GM19099 (cell line): Measurements from ENCODE around the gene SLC34A1.

Experiments
- POLR2A ChIP-seq: IDR thresholded peaks from 3 replicates; pipeline ENCODE4 v1.6.1; 2011; ENCODE audit warnings: low read depth; ENCODE audit not compliant: insufficient read length; ENCODE audit errors: extremely low read depth

SLC34A1 gene

GRCh38 chr5:177371120-177372033 is 12.9 kb upstream of the SLC34A1 start:
- TF ChIP-seq POLR2A, result no peak

GRCh38 chr5:177372034-177372896 is 12.0 kb upstream of the SLC34A1 start:
- TF ChIP-seq POLR2A, result no peak

GRCh38 chr5:177372910-177373309 is 11.3 kb upstream of the SLC34A1 start:
- TF ChIP-seq POLR2A, result no peak

GRCh38 chr5:177373806-177374205 is 10.4 kb upstream of the SLC34A1 start:
- TF ChIP-seq POLR2A, result no peak

- no peak for TF ChIP-seq POLR2A
Observed at GRCh38 chr5:177374211-177374610, 10.0 kb upstream of the SLC34A1 start.

- TF ChIP-seq POLR2A, result no peak
Observed at GRCh38 chr5:177376107-177376506, 8.1 kb upstream of the SLC34A1 start.

- TF ChIP-seq POLR2A, result no peak
Observed at GRCh38 chr5:177377851-177378776, 6.1 kb upstream of the SLC34A1 start.

- peak; percentile 25 for TF ChIP-seq POLR2A
Observed at GRCh38 chr5:177378884-177379883, 5.0 kb upstream of the SLC34A1 start.

- TF ChIP-seq POLR2A, result no peak
Observed at GRCh38 chr5:177380805-177381126, 3.5 kb upstream of the SLC34A1 start.

GRCh38 chr5:177382423-177383029 is 1.7 kb upstream of the SLC34A1 start:
- no peak for TF ChIP-seq POLR2A

- no peak for TF ChIP-seq POLR2A
Observed at GRCh38 chr5:177383181-177383580, 1.1 kb upstream of the SLC34A1 start.

- TF ChIP-seq POLR2A, result no peak
Observed at GRCh38 chr5:177385720-177386119, 1.5 kb downstream of the SLC34A1 start.

GRCh38 chr5:177386542-177386941 is 2.3 kb downstream of the SLC34A1 start:
- TF ChIP-seq POLR2A, result no peak
